PFSK-1 (cell line): ENCODE results near the gene TENT5C.

ENCODE experiments used
- FOXP2 ChIP-seq: optimal IDR thresholded peaks from 2 replicates; pipeline ENCODE3; 2011; ENCODE audit warnings: borderline replicate concordance, control low read depth, inconsistent platforms; ENCODE audit not compliant: insufficient read depth; ENCODE audit errors: extremely low read length, extremely low read depth
- POLR2AphosphoS5 ChIP-seq: IDR thresholded peaks from 2 replicates; pipeline ENCODE4 v1.6.1; 2012; ENCODE audit warnings: low read depth, mild to moderate bottlenecking, control low read depth, low read length, moderate library complexity
- REST ChIP-seq, 2 experiments: IDR thresholded peaks; 2 replicates each; pipeline versions ENCODE4 v1.6.1 to v1.8.0; 2011 to 2012; ENCODE audit warnings: low read depth in 2 of 2, low read length in 2 of 2, control low read depth in 1 of 2, inconsistent platforms in 1 of 2, mild to moderate bottlenecking in 1 of 2, moderate library complexity in 1 of 2; ENCODE audit not compliant: insufficient read depth in 1 of 2
- SIN3A ChIP-seq: IDR thresholded peaks from 2 replicates; pipeline ENCODE4 v1.6.1; 2012; ENCODE audit warnings: mild to moderate bottlenecking, low read length, moderate library complexity, borderline replicate concordance; ENCODE audit not compliant: insufficient read depth
- TAF1 ChIP-seq: IDR thresholded peaks from 2 replicates; pipeline ENCODE4 v1.6.1; 2012; ENCODE audit warnings: low read length, control low read depth, borderline replicate concordance; ENCODE audit not compliant: insufficient read depth

TENT5C gene

GRCh38 chr1:117608758-117609157 lies 2.9 kb downstream of the TENT5C start:
- TF ChIP-seq TAF1 (no peak), POLR2AphosphoS5 (no peak), FOXP2 (no peak), REST (IDR thresholded peaks at IDR 0.05; ENCODE audit: insufficient read depth in 1 of 2, low read depth in 2 of 2, low read length in 2 of 2) (no peak), SIN3A (no peak)

- no peak for TF ChIP-seq POLR2AphosphoS5
- no peak for TF ChIP-seq SIN3A
Measured at GRCh38 chr1:117609471-117609911, 3.6 kb downstream of the TENT5C start.

GRCh38 chr1:117610036-117610435 lies 4.2 kb downstream of the TENT5C start:
- TF ChIP-seq TAF1 = no peak
- no peak for TF ChIP-seq REST (IDR thresholded peaks at IDR 0.05; ENCODE audit: insufficient read depth in 1 of 2, low read depth in 2 of 2, low read length in 2 of 2)
- no peak for TF ChIP-seq FOXP2
- TF ChIP-seq SIN3A = no peak
- no peak for TF ChIP-seq POLR2AphosphoS5

GRCh38 chr1:117611121-117611601 lies 5.3 kb downstream of the TENT5C start:
- TF ChIP-seq SIN3A (no peak), REST (IDR thresholded peaks at IDR 0.05; ENCODE audit: insufficient read depth in 1 of 2, low read depth in 2 of 2, low read length in 2 of 2) (no peak), TAF1 (no peak), POLR2AphosphoS5 (no peak), FOXP2 (no peak)

GRCh38 chr1:117611894-117612483 lies 6.1 kb downstream of the TENT5C start:
- TF ChIP-seq SIN3A (no peak), FOXP2 (no peak), REST (IDR thresholded peaks at IDR 0.05; ENCODE audit: insufficient read depth in 1 of 2, low read depth in 2 of 2, low read length in 2 of 2) (no peak), POLR2AphosphoS5 (no peak), TAF1 (no peak)
